NCI-H526 treated with DMSO at 0.1 percent for 48 hours (cell line): ENCODE data around the gene EPB41.
A peak's percentile ranks its signal among the peaks of the same experiment; 100 is the strongest.

Source experiments
- DNase-seq: peaks from one replicate; lab custom pipeline; 2025; lab: John Stamatoyannopoulos, UW

Gene EPB41

DNA sequence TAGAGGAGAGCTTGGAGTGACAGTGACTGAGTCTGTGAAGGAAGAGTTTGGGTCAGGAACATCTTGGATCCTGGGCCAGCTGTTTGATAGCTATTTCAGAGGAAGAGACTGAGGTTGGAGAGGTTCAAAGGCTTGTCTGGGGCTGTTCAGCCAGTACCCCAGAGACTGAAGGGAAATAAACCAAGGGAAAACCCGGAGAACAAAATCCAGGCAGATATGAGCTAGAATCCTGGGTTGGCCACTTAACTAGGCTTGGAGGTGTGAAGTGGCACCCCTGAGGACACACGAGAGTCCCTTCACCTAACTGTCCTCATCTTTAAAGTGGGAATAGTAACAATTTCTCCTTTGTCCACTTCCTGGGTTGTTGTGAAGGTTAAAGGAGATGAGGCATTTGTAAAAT, 23.1 kb upstream of the EPB41 start:
- DNase-seq, result no peak

DNA sequence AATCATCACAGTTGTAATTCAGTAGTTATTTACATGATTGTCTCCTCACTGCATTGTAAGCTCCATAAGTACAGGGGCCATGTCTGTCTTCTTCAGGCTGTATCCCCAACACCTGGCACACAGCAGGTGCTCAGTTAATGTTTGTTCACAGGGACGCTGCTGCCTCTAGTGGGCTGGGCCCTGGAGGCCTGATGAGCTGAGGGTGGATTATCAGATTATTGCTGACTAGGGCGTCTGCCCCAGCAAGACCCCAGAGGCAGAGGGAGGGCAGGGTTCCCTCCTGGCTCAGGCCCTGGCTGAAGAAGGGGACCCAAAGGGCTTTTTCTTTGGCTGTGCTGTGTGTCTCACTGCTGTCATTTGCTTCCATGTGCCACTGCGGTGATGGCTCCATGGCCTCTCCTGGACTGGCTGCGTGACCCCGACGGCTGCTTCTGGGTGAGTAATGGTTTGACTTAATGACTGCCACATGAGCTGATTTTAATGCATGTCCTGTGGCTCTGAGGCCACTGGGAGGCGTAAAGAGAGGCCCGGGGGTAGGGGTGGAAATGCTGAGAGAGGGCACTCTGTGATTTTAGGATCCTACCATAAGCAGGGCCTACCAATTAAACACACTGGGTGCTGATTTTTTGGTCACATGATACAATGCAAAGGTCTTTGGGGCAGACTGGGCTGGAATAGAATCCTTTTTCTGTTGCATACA, 20.8 kb upstream of the EPB41 start:
- no peak for DNase-seq

GRCh38 chr1:28894785-28895184, 19.6 kb upstream of the EPB41 start:
- no peak for DNase-seq

DNA sequence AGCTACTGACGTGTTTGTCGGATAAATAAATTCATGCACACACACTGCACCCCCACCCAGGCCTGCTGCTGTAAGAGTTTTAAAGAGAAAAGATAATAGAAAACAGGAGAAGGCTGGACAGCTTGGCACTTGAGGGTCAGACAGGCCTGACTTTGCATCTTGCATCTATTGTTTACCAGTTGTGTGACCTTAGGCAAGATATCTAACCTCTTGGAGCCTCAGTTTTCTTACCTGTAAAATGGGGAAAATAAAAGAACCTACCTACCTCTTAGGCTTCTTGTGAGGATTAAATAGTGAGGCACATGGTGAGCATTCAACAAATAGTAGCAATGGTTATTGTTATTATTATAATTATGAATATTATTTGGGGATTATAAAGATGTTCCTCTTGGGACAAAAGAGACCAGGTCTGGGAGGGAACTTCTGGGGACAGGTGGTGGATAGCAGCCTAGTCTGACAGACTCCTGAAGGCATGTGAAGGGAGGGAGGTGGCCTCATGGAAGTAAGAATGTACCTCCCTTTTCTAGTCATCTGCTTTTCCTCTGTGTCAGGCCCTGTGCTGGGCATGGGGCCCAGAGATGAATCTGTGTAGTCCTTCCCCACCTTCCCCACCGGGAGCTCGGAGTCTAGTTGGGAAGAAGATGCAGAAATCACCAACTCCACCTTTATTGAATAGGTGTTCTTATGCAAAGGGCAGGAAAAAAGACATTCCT, 18.3 kb upstream of the EPB41 start:
- DNase-seq, result no peak

- no peak for DNase-seq
These were observed 17.8 kb upstream of the EPB41 start for GRCh38 chr1:28896609-28896986.

DNA sequence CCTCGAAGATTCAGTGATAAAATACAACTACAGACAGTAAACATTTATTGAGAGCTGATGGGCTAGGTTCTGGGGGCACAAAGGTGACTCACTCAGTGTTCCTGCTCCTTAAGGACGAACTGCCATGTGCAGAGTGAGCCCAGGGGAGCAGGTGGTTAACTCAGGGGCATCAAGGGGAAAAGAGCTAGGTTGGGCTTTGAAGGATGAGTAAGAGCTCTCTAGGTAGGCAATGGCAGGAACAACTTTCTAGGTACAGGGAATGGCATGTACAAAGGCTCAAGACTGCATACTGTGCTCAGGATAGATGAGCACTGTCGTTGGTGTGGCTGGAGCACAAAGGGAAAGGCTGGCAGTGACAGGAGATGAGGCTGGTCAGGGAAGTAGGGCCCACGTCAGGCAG, 16.6 kb upstream of the EPB41 start:
- DNase-seq, result no peak

GRCh38 chr1:28898405-28898881, 15.9 kb upstream of the EPB41 start:
- DNase-seq, result no peak

- no peak for DNase-seq
These were observed 15.1 kb upstream of the EPB41 start for GRCh38 chr1:28899267-28899666.

- no peak for DNase-seq
These were observed 13.8 kb upstream of the EPB41 start for GRCh38 chr1:28900562-28900961.

DNA sequence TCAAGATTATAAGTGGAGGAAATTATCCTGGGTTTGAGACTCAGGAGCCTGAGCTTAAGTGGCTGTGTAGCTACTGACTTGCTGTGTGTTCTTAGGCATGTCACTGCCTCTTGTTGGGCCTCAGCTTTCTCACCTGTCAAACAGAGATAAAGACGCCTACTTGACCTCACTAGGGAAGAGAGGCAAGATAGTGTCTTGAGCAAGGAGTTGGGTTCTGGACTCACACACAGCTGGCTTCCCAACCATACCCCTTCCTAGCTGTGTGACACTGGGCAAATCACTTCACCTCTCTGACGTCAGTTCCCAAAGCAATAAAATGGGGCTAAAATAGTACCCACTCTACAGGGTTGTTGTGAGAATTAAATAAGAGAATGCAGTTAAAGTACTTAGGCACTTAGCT, 11.6 kb upstream of the EPB41 start:
- DNase-seq, result no peak

GRCh38 chr1:28905921-28906666, 8.3 kb upstream of the EPB41 start:
- no peak for DNase-seq

DNA sequence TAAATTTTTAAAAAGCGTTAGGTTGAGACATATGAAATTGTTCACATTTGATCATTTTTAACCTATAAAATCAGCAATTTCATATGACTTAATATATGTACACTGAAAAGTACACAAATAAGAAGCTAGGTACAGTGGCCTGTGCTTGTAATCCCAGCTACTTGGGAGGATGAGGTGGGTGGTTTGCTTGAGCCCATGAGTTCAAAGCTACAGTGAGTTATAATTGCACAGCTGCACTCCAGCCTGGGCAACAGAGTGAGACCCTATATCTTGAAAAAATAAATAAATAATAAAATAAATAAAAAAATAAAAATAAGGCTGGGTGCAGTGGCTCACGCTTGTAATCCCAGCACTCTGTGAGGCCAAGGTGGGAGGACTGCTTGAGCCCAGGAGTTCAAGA, 5.2 kb upstream of the EPB41 start:
- no peak for DNase-seq

- no peak for DNase-seq
These were observed 3.8 kb upstream of the EPB41 start for GRCh38 chr1:28910379-28911115.

DNA sequence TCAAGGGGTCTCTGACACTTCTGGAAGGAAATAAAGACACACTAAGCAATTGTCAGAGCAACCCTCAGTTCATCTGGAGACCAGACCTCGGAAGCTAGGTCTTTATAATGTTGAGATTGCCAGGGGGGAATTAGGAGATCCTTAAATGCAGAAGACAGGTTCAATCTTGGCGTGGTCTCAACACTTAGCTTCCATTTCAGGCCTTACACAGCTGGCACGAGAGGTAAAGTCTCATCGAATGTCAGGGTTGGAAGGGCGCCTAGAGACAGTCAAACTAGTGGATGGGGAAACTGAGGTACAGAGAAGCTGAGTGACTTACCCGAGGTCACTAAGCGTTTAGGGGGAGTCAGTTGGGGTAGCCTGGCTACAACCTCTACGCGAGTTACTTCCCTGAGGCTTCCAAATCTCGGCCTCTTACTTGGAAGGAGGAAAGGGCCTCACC, 562 bp upstream of the EPB41 start:
- no peak for DNase-seq

DNA sequence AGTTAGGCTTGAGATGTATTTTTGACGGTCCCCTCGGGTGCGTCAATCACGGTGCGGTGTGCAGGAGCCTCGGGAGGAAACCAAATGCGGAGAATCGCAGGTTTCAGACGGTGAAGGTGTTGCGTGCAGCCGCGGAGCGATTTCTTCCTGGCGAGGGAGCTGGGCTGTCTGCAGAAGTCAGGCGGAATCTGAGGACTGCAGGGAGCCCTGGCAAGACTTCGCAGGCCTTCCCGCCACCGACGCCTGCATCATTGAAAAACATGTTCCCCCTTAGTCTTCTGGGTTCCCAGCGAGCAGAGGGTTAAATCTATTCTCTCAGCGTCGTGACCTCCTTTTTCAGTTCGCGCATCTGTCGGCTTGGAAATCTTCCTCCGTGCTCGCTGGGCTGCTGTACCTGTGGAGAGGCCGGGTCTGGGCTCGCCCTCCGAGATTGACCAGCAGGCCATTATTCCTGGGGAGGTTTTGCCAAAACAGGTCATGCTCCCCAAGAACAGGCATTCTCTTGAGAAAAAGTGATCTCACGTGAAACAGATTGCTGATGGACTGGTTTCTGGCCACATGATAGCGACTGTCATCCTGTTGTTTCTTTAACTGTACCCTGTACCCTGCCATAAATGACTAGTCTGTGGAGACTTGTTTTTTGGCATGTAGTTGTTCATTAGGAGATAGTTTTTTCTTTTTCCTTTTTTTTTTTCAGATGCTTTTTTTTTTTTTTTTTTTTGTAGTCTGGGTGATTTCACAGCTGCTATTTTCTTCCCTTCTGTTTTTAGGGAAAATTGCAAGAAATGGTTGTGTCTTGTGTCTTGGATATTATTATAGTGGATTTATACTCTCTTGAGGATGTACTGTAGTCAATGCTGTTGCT, 894 bp downstream of the EPB41 start:
- DNase-seq, result peak; percentile 47

GRCh38 chr1:28917757-28918118, 3.4 kb downstream of the EPB41 start:
- DNase-seq, result no peak

DNA sequence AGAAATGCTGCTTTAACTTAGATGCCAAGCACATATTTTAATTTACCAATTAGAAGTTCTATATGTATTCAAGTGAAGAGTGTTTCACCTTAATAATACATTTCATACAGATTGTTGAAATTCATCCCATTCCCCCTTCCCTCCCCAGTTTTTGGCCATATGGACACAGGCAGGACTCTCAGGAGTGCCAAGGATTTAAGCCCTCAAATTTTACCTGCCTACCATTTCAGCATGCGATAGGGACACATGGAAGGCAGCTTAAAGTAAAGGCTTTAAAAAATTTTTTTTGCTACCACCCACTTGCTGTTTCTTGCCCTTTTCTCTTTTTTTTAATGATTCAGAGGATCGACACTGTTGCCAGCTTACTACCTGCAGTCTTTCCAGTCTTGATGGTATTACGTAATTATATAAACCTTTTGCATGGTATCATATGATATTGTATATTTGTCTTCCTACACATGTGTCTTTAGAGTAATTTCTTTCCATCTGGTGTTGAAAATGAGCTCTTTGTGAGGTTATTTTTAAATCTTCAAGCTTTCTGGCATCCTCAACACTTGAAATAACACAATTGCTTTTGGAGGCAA, 7.0 kb downstream of the EPB41 start:
- no peak for DNase-seq

GRCh38 chr1:28925350-28925891, 11.1 kb downstream of the EPB41 start:
- DNase-seq, result no peak

DNA sequence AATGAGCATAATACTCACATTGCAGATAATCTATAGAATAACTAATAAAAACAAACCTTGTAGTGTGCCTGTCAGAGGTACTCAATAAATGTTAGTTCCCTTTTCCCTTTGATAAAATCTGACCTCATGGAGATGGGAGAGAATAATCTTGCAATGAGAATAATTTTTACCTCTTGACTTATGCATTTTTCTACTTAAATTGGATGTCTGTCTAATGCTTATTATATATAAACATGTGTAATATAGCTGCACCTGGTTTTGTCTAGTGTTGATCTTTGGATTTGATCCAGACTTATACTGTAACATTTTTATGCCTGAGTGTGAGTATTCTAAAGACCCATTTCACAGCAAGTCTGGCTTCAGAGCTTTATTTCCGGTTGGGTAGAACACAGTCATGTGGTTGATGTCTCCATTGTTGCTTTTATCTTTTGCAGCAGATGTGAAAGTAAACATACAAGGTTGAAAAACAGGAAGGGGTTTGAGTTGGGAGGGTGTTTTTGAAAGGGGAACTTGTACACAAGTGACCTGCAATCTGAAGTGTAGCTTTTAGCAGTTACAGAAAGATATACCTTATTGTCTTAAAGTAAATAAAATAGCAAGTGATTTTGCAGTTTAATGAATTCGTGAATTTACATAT, 12.4 kb downstream of the EPB41 start:
- DNase-seq, result no peak

DNA sequence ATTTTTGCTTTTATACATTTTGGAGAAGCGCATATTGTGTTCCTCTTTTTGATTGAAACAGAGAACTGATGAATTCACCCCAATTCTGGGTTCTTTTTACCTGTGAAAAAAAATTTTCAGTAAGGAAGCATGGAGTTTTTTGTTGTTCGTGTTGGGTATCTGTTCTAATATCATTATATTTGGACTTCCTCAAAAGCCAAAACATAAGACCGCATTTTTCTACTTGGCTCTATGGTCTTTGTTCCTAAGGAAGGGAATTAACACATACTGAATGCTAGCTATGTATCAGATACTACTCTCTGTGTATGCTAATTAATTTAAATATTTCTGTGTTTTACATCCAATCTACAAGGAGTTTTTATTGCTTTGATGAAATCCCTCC, 12.9 kb downstream of the EPB41 start:
- no peak for DNase-seq
